Peyer's patch (tissue), 4 donors: ENCODE data around the gene AKR1C2. TPM values are rescaled to one million over a fixed set of nuclear protein-coding genes. Genes with fewer than 3 reads are reported as not detected.
"Not testable (repeated sequence)": the region's sequence is repeated elsewhere in the genome, so short reads cannot be mapped to it uniquely, and the experiment has no call there.

Experiments used
- DNase-seq, 3 donors: peaks; one replicate each; pipeline ENCODE4 v3.0.0-alpha.2; 2017 to 2019
- H3K27ac ChIP-seq, 4 donors: fragments of 200-600 bp; sonication (generic); one replicate each; pipeline ENCODE4 v1.5.1; 2016 to 2019
- H3K27me3 ChIP-seq, 2 donors: fragments of 200-600 bp; sonication (generic); one replicate each; pipeline ENCODE4 v1.5.1; 2019
- H3K36me3 ChIP-seq, 3 donors: fragments of 200-600 bp; sonication (generic); one replicate each; pipeline ENCODE4 v1.5.1; 2016 to 2019
- H3K4me1 ChIP-seq, 4 donors: fragments of 200-600 bp; sonication (generic); one replicate each; pipeline ENCODE4 v1.5.1; 2016 to 2019
- H3K4me3 ChIP-seq, 4 donors: fragments of 200-600 bp; sonication (generic); 1 replicate in 3 of 4; 2 replicates in 1 of 4; pipeline ENCODE4 v1.5.1; 2016 to 2019; ENCODE audit warnings: mild to moderate bottlenecking in 1 of 4
- H3K9me3 ChIP-seq, 4 donors: fragments of 200-600 bp; sonication (generic); one replicate each; pipeline ENCODE4 v1.5.1; 2016 to 2019; ENCODE audit warnings: mild to moderate bottlenecking in 1 of 4
- POLR2A ChIP-seq, 2 donors: fragments of 450-650 bp; IDR thresholded peaks; one replicate each; pipeline ENCODE4 v1.5.1; 2017; ENCODE audit warnings: antibody characterized with exemption in 2 of 2, mild to moderate bottlenecking in 2 of 2, moderate library complexity in 2 of 2
- total RNA-seq, 4 donors: library from RNA; depleted of rRNA; stranded (reverse); fragments of >200 nt; gene quantifications; one replicate each; pipeline ENCODE4 v1.1.0, GENCODE V29; 2016
- TF ChIP-seq, protein P1 (sequence below), 6 experiments: fragments of 450-650 bp in 4 of 6; fragments of 200-600 bp in 2 of 6; sonication (generic) in 1 of 6; IDR thresholded peaks; one replicate each; pipeline ENCODE4 v1.5.1; 2017 to 2019; ENCODE audit warnings: antibody characterized with exemption in 6 of 6, mild to moderate bottlenecking in 3 of 6, moderate library complexity in 1 of 6

AKR1C2 gene
- total RNA-seq, 4 donors from 2014 or later: 22.7 to 95.4 (median 45.2) TPM

DNA sequence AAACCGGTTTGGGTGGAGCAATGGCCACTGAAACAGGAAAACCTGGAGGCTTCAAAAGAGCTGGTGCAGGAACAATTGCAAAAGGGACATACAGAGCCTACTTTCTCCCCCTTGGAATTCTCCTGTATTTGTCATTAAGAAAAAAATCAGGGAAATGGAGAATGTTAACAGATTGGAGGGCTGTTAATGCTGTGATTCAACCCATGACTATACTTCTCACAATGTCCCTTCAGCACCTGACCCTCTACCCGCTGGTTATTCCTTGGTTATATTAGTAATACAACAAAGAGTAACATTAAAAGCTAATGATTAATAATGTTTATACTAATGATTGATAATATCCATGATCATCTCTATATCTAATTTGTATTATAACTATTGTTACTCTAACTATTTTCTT is 34.4 kb upstream of the AKR1C2 start:
- no peak for DNase-seq
- peaks cover 0 to 6% (median 0%) of the 10 kb centered on the region in 4 donors for H3K4me1 ChIP-seq
- H3K36me3 ChIP-seq: no peaks in the 10 kb centered on the region
- H3K9me3 ChIP-seq: peaks cover 0 to 4% (median 0%) of the 10 kb centered on the region in 4 donors
- H3K27me3 ChIP-seq: no peaks in the 10 kb centered on the region
- TF ChIP-seq, protein P1, sequence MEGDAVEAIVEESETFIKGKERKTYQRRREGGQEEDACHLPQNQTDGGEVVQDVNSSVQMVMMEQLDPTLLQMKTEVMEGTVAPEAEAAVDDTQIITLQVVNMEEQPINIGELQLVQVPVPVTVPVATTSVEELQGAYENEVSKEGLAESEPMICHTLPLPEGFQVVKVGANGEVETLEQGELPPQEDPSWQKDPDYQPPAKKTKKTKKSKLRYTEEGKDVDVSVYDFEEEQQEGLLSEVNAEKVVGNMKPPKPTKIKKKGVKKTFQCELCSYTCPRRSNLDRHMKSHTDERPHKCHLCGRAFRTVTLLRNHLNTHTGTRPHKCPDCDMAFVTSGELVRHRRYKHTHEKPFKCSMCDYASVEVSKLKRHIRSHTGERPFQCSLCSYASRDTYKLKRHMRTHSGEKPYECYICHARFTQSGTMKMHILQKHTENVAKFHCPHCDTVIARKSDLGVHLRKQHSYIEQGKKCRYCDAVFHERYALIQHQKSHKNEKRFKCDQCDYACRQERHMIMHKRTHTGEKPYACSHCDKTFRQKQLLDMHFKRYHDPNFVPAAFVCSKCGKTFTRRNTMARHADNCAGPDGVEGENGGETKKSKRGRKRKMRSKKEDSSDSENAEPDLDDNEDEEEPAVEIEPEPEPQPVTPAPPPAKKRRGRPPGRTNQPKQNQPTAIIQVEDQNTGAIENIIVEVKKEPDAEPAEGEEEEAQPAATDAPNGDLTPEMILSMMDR (IDR thresholded peaks at IDR 0.05): no peak
- TF ChIP-seq POLR2A (IDR thresholded peaks at IDR 0.05): no peak
- no peak overlapping the region for H3K4me3 ChIP-seq
- H3K27ac ChIP-seq: no peak overlapping the region

- no peaks in the 10 kb centered on the region for H3K27me3 ChIP-seq
- peaks cover 0 to 4% (median 0%) of the 10 kb centered on the region in 4 donors for H3K9me3 ChIP-seq
- peaks cover 0 to 6% (median 0%) of the 10 kb centered on the region in 4 donors for H3K4me1 ChIP-seq
- peak overlapping the region in 1 of 4 donors; percentile 21 for H3K27ac ChIP-seq
- no peaks in the 10 kb centered on the region for H3K36me3 ChIP-seq
- no peak for DNase-seq
- H3K4me3 ChIP-seq: no peak overlapping the region
- TF ChIP-seq, protein P1 (IDR thresholded peaks at IDR 0.05): no peak
- no peak for TF ChIP-seq POLR2A (IDR thresholded peaks at IDR 0.05)
These were observed 32.9 kb upstream of the AKR1C2 start for GRCh38 chr10:5036511-5036910.

DNA sequence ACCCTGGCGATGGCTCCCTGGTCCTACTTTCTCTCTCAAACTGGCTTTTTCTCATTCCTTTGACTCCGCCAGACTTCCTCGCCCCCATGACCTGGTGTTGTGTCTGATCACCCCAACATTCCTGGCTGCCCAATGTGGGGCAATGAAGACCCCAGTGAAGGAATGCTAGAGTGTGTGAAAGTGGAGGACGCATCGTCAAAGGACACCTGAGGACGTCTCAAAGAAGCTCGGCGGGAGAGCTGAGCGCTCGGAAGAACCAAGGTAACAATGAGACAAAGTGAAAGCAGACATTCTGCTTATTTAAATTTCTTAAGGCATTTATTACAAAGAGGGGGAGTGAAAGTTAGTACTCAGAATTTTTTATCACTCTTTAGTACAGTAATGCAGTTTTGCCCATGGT is 31.7 kb upstream of the AKR1C2 start:
- Histone ChIP-seq H3K9me3 (peaks cover 0 to 4% (median 0%) of the 10 kb centered on the region in 4 donors), H3K36me3 (no peaks in the 10 kb centered on the region), H3K4me3 (no peak overlapping the region), H3K27ac (no peak overlapping the region), H3K4me1 (peaks cover 0 to 6% (median 0%) of the 10 kb centered on the region in 4 donors), H3K27me3 (no peaks in the 10 kb centered on the region)
- no peak for TF ChIP-seq POLR2A (IDR thresholded peaks at IDR 0.05)
- TF ChIP-seq, protein P1 (IDR thresholded peaks at IDR 0.05): no peak
- no peak for DNase-seq

DNA sequence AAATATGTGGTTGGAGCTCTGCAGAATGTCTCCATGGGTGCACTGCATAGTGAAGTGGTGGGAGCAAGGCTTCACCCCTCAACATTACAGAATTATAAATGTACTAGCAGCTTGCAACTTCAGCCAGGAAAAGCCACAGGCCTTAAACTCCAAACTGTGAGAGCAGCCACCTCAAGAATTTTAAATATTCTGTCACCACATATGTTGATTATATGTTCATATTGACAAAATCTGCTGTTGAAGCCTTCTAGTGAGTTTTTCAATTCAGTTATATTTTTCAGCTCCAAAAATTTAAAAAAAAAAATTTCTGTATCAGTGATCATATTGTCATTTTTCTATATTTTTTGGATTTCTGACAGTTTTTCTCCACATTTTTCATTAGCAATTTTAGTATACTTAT is 30.9 kb upstream of the AKR1C2 start:
- no peak overlapping the region for H3K27ac ChIP-seq
- H3K4me1 ChIP-seq: peaks cover 0 to 6% (median 0%) of the 10 kb centered on the region in 4 donors
- no peak for DNase-seq
- H3K4me3 ChIP-seq: no peak overlapping the region
- no peaks in the 10 kb centered on the region for H3K36me3 ChIP-seq
- peaks cover 0 to 4% (median 0%) of the 10 kb centered on the region in 4 donors for H3K9me3 ChIP-seq
- no peaks in the 10 kb centered on the region for H3K27me3 ChIP-seq
- no peak for TF ChIP-seq POLR2A (IDR thresholded peaks at IDR 0.05)

- Histone ChIP-seq H3K27ac (no peak overlapping the region), H3K4me3 (no peak overlapping the region), H3K27me3 (no peaks in the 10 kb centered on the region), H3K4me1 (peaks cover 0 to 5% (median 0%) of the 10 kb centered on the region in 4 donors), H3K36me3 (no peaks in the 10 kb centered on the region), H3K9me3 (peaks cover 0 to 4% (median 0%) of the 10 kb centered on the region in 4 donors)
- no peak for DNase-seq
- TF ChIP-seq, protein P1 (IDR thresholded peaks at IDR 0.05): no peak
- no peak for TF ChIP-seq POLR2A (IDR thresholded peaks at IDR 0.05)
These were observed 29.6 kb upstream of the AKR1C2 start for GRCh38 chr10:5033061-5033778.

- H3K27me3 ChIP-seq, H3K4me1 ChIP-seq, H3K27ac ChIP-seq, H3K4me3 ChIP-seq, H3K36me3 ChIP-seq, DNase-seq, H3K9me3 ChIP-seq: not testable (repeated sequence)
These were observed 28.8 kb upstream of the AKR1C2 start for GRCh38 chr10:5032444-5032843.

DNA sequence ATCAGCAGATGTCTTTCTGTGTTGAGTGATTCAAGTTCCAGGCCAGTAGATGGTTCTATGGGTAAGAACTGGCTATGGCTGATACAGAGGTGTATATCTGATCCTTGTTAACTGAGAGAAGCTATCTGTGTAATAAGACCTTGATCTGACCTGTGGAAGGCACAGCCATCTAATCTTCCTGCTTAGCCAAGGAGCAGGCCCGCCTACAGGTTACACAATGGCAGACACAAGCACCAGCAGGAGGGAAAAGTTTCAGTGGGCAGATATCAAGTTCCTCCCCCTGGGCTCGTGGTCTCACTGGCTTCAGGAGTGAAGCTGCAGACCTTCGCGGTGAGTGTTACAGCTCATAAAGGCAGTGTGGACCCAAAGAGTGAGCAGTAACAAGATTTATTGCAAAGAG is 27.9 kb upstream of the AKR1C2 start:
- not testable (repeated sequence) for H3K4me1 ChIP-seq, H3K27ac ChIP-seq, H3K4me3 ChIP-seq, H3K9me3 ChIP-seq, H3K27me3 ChIP-seq, DNase-seq, H3K36me3 ChIP-seq
